ENCODE results near the gene TMEM209.
"Not testable (repeated sequence)": the region's sequence is repeated elsewhere in the genome, so short reads cannot be mapped to it uniquely, and the experiment has no call there.

The TMEM209 gene

GRCh38 chr7:130218806-130219620 is 13.8 kb upstream of the TMEM209 start:
- no peak for DNase-seq (ENCODE audit: low read depth)

GRCh38 chr7:130216750-130217149 is 11.5 kb upstream of the TMEM209 start:
- DNase-seq (ENCODE audit: low read depth), result no peak

GRCh38 chr7:130216025-130216424 is 10.8 kb upstream of the TMEM209 start:
- no peak for DNase-seq (ENCODE audit: low read depth)

- DNase-seq (ENCODE audit: low read depth), result no peak
Measured at GRCh38 chr7:130213828-130214227, 8.6 kb upstream of the TMEM209 start.

GRCh38 chr7:130210181-130210935 is 5.2 kb upstream of the TMEM209 start:
- no peak for DNase-seq (ENCODE audit: low read depth)

GRCh38 chr7:130208516-130208915 is 3.3 kb upstream of the TMEM209 start:
- no peak for DNase-seq (ENCODE audit: low read depth)

GRCh38 chr7:130207642-130208041 is 2.4 kb upstream of the TMEM209 start, which contains the start of gene SSMEM1:
Gene SSMEM1 (plus strand): TSS chr7:130207860. CDS start chr7:130207911, 51 bp downstream.
- DNase-seq (ENCODE audit: low read depth), result no peak

- DNase-seq (ENCODE audit: low read depth), result no peak
Measured at GRCh38 chr7:130207033-130207432, 1.8 kb upstream of the TMEM209 start.

GRCh38 chr7:130201796-130202195 is 3.4 kb downstream of the TMEM209 start:
- no peak for DNase-seq (ENCODE audit: low read depth)

- no peak for DNase-seq (ENCODE audit: low read depth)
Measured at GRCh38 chr7:130197094-130197493, 8.1 kb downstream of the TMEM209 start.

- no peak for DNase-seq (ENCODE audit: low read depth)
Measured at GRCh38 chr7:130196476-130196875, 8.7 kb downstream of the TMEM209 start.

GRCh38 chr7:130195396-130195795 is 9.8 kb downstream of the TMEM209 start:
- DNase-seq (ENCODE audit: low read depth), result no peak

- no peak for DNase-seq (ENCODE audit: low read depth)
Measured at GRCh38 chr7:130191791-130192190, 13.4 kb downstream of the TMEM209 start.

- no peak for DNase-seq (ENCODE audit: low read depth)
Measured at GRCh38 chr7:130189343-130189742, 15.9 kb downstream of the TMEM209 start.

GRCh38 chr7:130187360-130187759 is 17.8 kb downstream of the TMEM209 start:
- DNase-seq (ENCODE audit: low read depth), result no peak

GRCh38 chr7:130184349-130184748 is 20.9 kb downstream of the TMEM209 start:
- not testable (repeated sequence) for DNase-seq (ENCODE audit: low read depth)

- DNase-seq (ENCODE audit: low read depth), result no peak
Measured at GRCh38 chr7:130182990-130183389, 22.2 kb downstream of the TMEM209 start.

- DNase-seq (ENCODE audit: low read depth), result no peak
Measured at GRCh38 chr7:130181263-130181605, 24.0 kb downstream of the TMEM209 start.

GRCh38 chr7:130180571-130181262 is 24.5 kb downstream of the TMEM209 start:
- no peak for DNase-seq (ENCODE audit: low read depth)

GRCh38 chr7:130179631-130180030 is 25.6 kb downstream of the TMEM209 start:
- no peak for DNase-seq (ENCODE audit: low read depth)

GRCh38 chr7:130178251-130178650 is 27.0 kb downstream of the TMEM209 start:
- DNase-seq (ENCODE audit: low read depth), result no peak

- DNase-seq (ENCODE audit: low read depth), result no peak
Measured at GRCh38 chr7:130174237-130174959, 30.8 kb downstream of the TMEM209 start.
